Lower leg skin (tissue), 4 donors: ENCODE measurements around the gene CYTH1. TPM values are rescaled to one million over a fixed set of nuclear protein-coding genes. Genes with fewer than 3 reads are reported as not detected.

Experiments used
- DNase-seq, 2 donors: peaks; one replicate each; pipeline ENCODE4 v3.0.0-alpha.2; 2019; ENCODE audit warnings: low spot score in 2 of 2
- H3K4me3 ChIP-seq: fragments of 200-600 bp; sonication (generic); 2 replicates; pipeline ENCODE4 v1.5.1; 2017; ENCODE audit warnings: mild to moderate bottlenecking, low read depth; ENCODE audit not compliant: poor library complexity, severe bottlenecking
- CTCF ChIP-seq, 3 donors: fragments of 450-650 bp; IDR thresholded peaks; one replicate each; pipeline ENCODE4 v1.5.1; 2016; ENCODE audit warnings: antibody characterized with exemption in 3 of 3, mild to moderate bottlenecking in 3 of 3, moderate library complexity in 2 of 3
- POLR2A ChIP-seq, 2 donors: fragments of 450-650 bp; IDR thresholded peaks; one replicate each; pipeline ENCODE4 v1.6.1; 2016 to 2017; ENCODE audit warnings: antibody characterized with exemption in 2 of 2, mild to moderate bottlenecking in 1 of 2, moderate library complexity in 1 of 2
- WGBS, 2 donors: methylation state at CpG; one replicate each; pipeline ENCODE4 v1.1.5; 2018; 5-methylcytosine and 5-hydroxymethylcytosine counted together
- intact Hi-C: fragments of 100-400 bp; cut with DNase I; formaldehyde crosslinking; loops from one replicate; pipeline ENCODE4 v1.15.0; 2023; ENCODE audit warnings: low total_unique reads
- total RNA-seq, 4 donors: library from RNA; depleted of rRNA; stranded (reverse); fragments of >200 nt; gene quantifications; one replicate each; pipeline ENCODE4 v1.1.0, GENCODE V29; 2016

CYTH1 gene
- total RNA-seq: 10 to 100 TPM; 53.7 to 79.4 (median 63.9) TPM

GRCh38 chr17:78781893-78782304 is at the start of gene CYTH1:
CYTH1 (minus strand) TSS chr17:78782273; CDS start chr17:78782223, 50 bp downstream.
- 1% methylated on average over 12 to 34 of the region's 64 CpGs for WGBS, 2 donors
- H3K4me3 ChIP-seq: peak within 1 kb of the TSS; percentile 94
- DNase-seq: no peak
- TF ChIP-seq POLR2A (IDR thresholded peaks at IDR 0.05) (peak in 1 of 2 donors; percentile 41), CTCF (IDR thresholded peaks at IDR 0.05) (no peak)
- intact Hi-C loops: no loop called here

- no peak overlapping the region for H3K4me3 ChIP-seq
- intact Hi-C loops: no loop called here
- 95% methylated on average over 6 of the region's 6 CpGs for WGBS, 2 donors
- TF ChIP-seq POLR2A (IDR thresholded peaks at IDR 0.05) (no peak), CTCF (IDR thresholded peaks at IDR 0.05) (no peak)
- no peak for DNase-seq
Observed at GRCh38 chr17:78829477-78829876, 47.4 kb upstream of the CYTH1 start.

DNA sequence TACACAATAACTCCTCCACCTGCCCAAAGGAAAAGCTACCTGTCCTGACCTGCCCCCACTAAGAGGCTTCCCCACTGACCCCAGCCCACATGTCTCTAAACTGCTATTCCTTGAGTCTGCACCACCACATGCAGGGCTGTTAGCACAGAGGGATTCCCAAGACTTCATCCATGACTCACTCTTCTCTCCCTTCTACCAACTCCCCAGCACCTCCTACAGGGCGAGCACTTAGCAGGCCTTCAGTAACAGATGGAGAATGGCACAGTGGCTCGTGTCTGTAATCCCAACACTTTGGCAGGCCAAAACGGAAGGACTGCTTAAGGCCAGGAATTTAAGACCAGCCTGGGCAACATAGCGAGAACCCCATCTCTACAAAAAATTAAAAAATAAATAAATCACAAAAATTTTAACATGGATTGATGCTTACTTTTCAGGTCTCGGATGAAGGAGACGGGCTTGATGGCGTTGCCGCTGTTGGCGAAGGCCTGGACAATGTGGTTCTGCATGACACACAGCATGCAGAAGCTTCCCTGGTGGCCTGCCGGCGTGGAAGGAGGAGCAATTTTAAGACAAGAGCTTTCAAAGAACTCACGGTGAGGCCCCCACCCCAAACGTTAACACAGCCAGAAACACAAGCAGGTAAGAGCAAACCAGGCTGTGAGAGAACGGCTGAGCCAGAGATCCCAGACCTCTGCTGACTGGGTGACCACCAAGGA is 46.6 kb upstream of the CYTH1 start:
- TF ChIP-seq CTCF (IDR thresholded peaks at IDR 0.05): no peak
- TF ChIP-seq POLR2A (IDR thresholded peaks at IDR 0.05): no peak
- intact Hi-C loops: no loop called here
- 90 to 92% methylated on average over 14 of the region's 14 CpGs for WGBS, 2 donors
- no peak for DNase-seq
- no peak overlapping the region for H3K4me3 ChIP-seq

- intact Hi-C loops: no loop called here
- DNase-seq: no peak
- WGBS, 2 donors: 81 to 84% methylated on average over 21 of the region's 21 CpGs
- TF ChIP-seq POLR2A (IDR thresholded peaks at IDR 0.05): no peak
- TF ChIP-seq CTCF (IDR thresholded peaks at IDR 0.05): no peak
- H3K4me3 ChIP-seq: no peak overlapping the region
Observed at GRCh38 chr17:78826836-78827509, 44.9 kb upstream of the CYTH1 start.

- intact Hi-C loops: no loop called here
- WGBS, 2 donors: 85 to 90% methylated on average over 5 of the region's 5 CpGs
Observed at GRCh38 chr17:78826421-78826820, 44.3 kb upstream of the CYTH1 start.

More at GRCh38 chr17:78826421-78826820, 44.3 kb upstream of the CYTH1 start:
- no peak overlapping the region for H3K4me3 ChIP-seq
- TF ChIP-seq POLR2A (IDR thresholded peaks at IDR 0.05): no peak
- TF ChIP-seq CTCF (IDR thresholded peaks at IDR 0.05): no peak
- no peak for DNase-seq
